MM.1S (cell line): ENCODE data around the gene ING3.

Source experiments
- EZH2 ChIP-seq: fragments of 300-600 bp; sonication (generic); optimal IDR thresholded peaks from 2 replicates; pipeline ENCODE3; 2017; ENCODE audit warnings: low read depth, mild to moderate bottlenecking, antibody characterized with exemption, low read length, mixed read lengths
- EZH2phosphoT487 ChIP-seq: fragments of 300-600 bp; sonication (generic); IDR thresholded peaks from 2 replicates; pipeline ENCODE4 v1.6.1; 2018; ENCODE audit warnings: antibody characterized with exemption, low read length
- TF ChIP-seq, protein P1 (sequence below): fragments of 300-600 bp; sonication (generic); IDR thresholded peaks from 2 replicates; pipeline ENCODE4 v1.5.1; 2016; ENCODE audit warnings: antibody characterized with exemption, low read length, mixed read lengths

DNA sequence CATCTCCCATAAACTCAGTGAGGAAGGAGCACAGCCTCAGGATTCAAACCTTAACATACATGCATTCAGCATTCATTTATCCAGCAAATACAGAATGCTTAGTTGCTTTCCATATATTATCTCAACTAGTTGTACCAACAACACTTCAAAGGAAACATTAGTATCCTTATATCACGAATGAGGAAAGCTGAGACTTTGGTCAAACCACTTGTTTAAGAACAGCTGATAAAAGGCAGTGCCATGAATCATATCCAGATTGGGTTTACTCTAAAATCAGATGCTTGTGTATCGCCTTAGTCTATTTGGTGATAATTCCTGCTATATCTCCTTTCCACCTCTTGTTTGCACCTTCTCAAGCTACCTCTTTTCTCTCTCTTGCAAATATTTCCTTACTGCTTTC is 36.1 kb downstream of the ING3 start:
- TF ChIP-seq, protein P1, sequence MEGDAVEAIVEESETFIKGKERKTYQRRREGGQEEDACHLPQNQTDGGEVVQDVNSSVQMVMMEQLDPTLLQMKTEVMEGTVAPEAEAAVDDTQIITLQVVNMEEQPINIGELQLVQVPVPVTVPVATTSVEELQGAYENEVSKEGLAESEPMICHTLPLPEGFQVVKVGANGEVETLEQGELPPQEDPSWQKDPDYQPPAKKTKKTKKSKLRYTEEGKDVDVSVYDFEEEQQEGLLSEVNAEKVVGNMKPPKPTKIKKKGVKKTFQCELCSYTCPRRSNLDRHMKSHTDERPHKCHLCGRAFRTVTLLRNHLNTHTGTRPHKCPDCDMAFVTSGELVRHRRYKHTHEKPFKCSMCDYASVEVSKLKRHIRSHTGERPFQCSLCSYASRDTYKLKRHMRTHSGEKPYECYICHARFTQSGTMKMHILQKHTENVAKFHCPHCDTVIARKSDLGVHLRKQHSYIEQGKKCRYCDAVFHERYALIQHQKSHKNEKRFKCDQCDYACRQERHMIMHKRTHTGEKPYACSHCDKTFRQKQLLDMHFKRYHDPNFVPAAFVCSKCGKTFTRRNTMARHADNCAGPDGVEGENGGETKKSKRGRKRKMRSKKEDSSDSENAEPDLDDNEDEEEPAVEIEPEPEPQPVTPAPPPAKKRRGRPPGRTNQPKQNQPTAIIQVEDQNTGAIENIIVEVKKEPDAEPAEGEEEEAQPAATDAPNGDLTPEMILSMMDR, result no peak
- TF ChIP-seq EZH2phosphoT487 (no peak), EZH2 (no peak)
